Calu3 (cell line): ENCODE measurements around the gene SRRM4. TPM values are rescaled to one million over a fixed set of nuclear protein-coding genes. Genes with fewer than 3 reads are reported as not detected.

Experiments used
- Bru-seq: library from RNA; stranded (reverse); fragments of 400-500 nt; gene quantifications from one replicate; lab custom pipeline; 2021; lab: Mats Ljungman, UMichigan
- BruChase-seq, 2 experiments: library from RNA; stranded (reverse); fragments of 400-500 nt; gene quantifications; one replicate each; lab custom pipeline; 2021; lab: Mats Ljungman, UMichigan
- BruUV-seq: library from RNA; stranded (reverse); fragments of 400-500 nt; replicated peaks from 2 replicates; lab custom pipeline; 2021; lab: Mats Ljungman, UMichigan
- CTCF ChIA-PET: fragments of 300-600 bp; sonication (Branson Sonifier 250); formaldehyde crosslinking; loops from one replicate; lab custom pipeline; 2022; ENCODE audit warnings: antibody characterized with exemption; lab: Charles Lee
- DNase-seq: peaks from one replicate; pipeline ENCODE4 v3.0.0; 2022
- H3K27ac Mint-ChIP-seq: one replicate; pipeline ENCODE4 v1.8.0; 2022; ENCODE audit warnings: mixed read lengths; ENCODE audit not compliant: unreplicated experiment
- H3K27me3 Mint-ChIP-seq: one replicate; pipeline ENCODE4 v1.8.0; 2022; ENCODE audit warnings: mixed read lengths; ENCODE audit not compliant: unreplicated experiment
- H3K36me3 Mint-ChIP-seq: one replicate; pipeline ENCODE4 v1.8.0; 2022; ENCODE audit warnings: mild to moderate bottlenecking, moderate library complexity, mixed read lengths; ENCODE audit not compliant: insufficient read depth, unreplicated experiment
- H3K4me1 Mint-ChIP-seq: one replicate; pipeline ENCODE4 v1.8.0; 2022; ENCODE audit warnings: mild to moderate bottlenecking, low read depth, mixed read lengths; ENCODE audit not compliant: unreplicated experiment
- H3K4me3 Mint-ChIP-seq: one replicate; pipeline ENCODE4 v1.8.0; 2022; ENCODE audit warnings: mild to moderate bottlenecking, low read depth, moderate library complexity, mixed read lengths; ENCODE audit not compliant: unreplicated experiment
- H3K9me3 Mint-ChIP-seq: one replicate; pipeline ENCODE4 v1.8.0; 2022; ENCODE audit warnings: low read depth, mixed read lengths; ENCODE audit not compliant: unreplicated experiment
- CTCF ChIP-seq: fragments of 200-600 bp; IDR thresholded peaks from one replicate; pipeline ENCODE4 v1.8.0; 2022; ENCODE audit warnings: antibody characterized with exemption; ENCODE audit not compliant: unreplicated experiment
- intact Hi-C: fragments of 100-400 bp; cut with micrococcal nuclease; formaldehyde crosslinking; loops from one replicate; pipeline ENCODE4 v1.10.0; 2022; ENCODE audit not compliant: unreplicated experiment
- long read RNA-seq: library from polyadenylated mRNA; stranded (forward); transcript quantifications from one replicate; pipeline ENCODE4 v2.0.0, GENCODE V29; 2022
- total RNA-seq: library from RNA; stranded (reverse); gene quantifications from 2 replicates; pipeline ENCODE4 v1.2.3, GENCODE V29; 2022

The SRRM4 gene
- total RNA-seq, result not detected in 2 replicates
- percentile 0 among the genes with signal in this experiment for Bru-seq, nascent RNA
- not detected for BruChase-seq, experiment 1, labeled RNA remaining after a 6-hour chase
- not detected for BruChase-seq, experiment 2, labeled RNA remaining after a 2-hour chase
- long read RNA-seq, result 0 reads

GRCh38 chr12:118981285-118982211, at the start of gene SRRM4:
Gene SRRM4, plus strand, starts transcription at chr12:118981541. Its CDS starts 342 bp downstream, at chr12:118981883.
- no peak for TF ChIP-seq CTCF
- CTCF ChIA-PET, result interaction anchor here (0.7 kb wide), 2 partner anchors 22 to 682 kb away, joined by 4 to 5 read pairs; no protein-coding TSS in a partner anchor
- intact Hi-C loops, result no loop called here
- Mint-ChIP-seq H3K4me3 (no peak within 1 kb of the TSS), H3K4me1 (no peaks in the 10 kb centered on the region), H3K27ac (no peak within 1 kb of the TSS), H3K27me3 (peaks cover 48% of the 10 kb centered on the region), H3K36me3 (peaks cover 3% of the 10 kb centered on the region), H3K9me3 (no peaks in the 10 kb centered on the region)
- DNase-seq, result no peak
- BruUV-seq, result no TSS peak

- Mint-ChIP-seq H3K27me3 (peaks cover 8% of the 10 kb centered on the region), H3K36me3 (no peaks in the 10 kb centered on the region), H3K27ac (no peak overlapping the region), H3K4me1 (no peaks in the 10 kb centered on the region), H3K9me3 (peaks cover 2% of the 10 kb centered on the region), H3K4me3 (no peak overlapping the region)
- TF ChIP-seq CTCF, result no peak
- no peak for DNase-seq
- intact Hi-C loops, result no loop called here
- no TSS peak for BruUV-seq
- CTCF ChIA-PET, result no interaction called here
These were observed 35.1 kb upstream of the SRRM4 start for GRCh38 chr12:118946256-118946655.

GRCh38 chr12:118958520-118958919, 22.8 kb upstream of the SRRM4 start:
- intact Hi-C loops, result no loop called here
- Mint-ChIP-seq H3K27ac (no peak overlapping the region), H3K4me3 (no peak overlapping the region), H3K4me1 (no peaks in the 10 kb centered on the region), H3K9me3 (peaks cover 5% of the 10 kb centered on the region), H3K36me3 (no peaks in the 10 kb centered on the region), H3K27me3 (peaks cover 15% of the 10 kb centered on the region)
- CTCF ChIA-PET, result no interaction called here
- DNase-seq, result no peak
- no TSS peak for BruUV-seq
- no peak for TF ChIP-seq CTCF

GRCh38 chr12:118959348-118959747, 22.0 kb upstream of the SRRM4 start:
- Mint-ChIP-seq H3K27ac (no peak overlapping the region), H3K27me3 (peaks cover 15% of the 10 kb centered on the region), H3K4me1 (no peaks in the 10 kb centered on the region), H3K4me3 (no peak overlapping the region), H3K9me3 (peaks cover 6% of the 10 kb centered on the region), H3K36me3 (no peaks in the 10 kb centered on the region)
- BruUV-seq, result no TSS peak
- TF ChIP-seq CTCF, result no peak
- CTCF ChIA-PET, result no interaction called here
- no peak for DNase-seq
- intact Hi-C loops, result no loop called here
